Prostate gland (tissue), 2 donors: ENCODE data around the gene PC.
"Not testable (repeated sequence)": the region's sequence is repeated elsewhere in the genome, so short reads cannot be mapped to it uniquely, and the experiment has no call there.

ENCODE experiments used
- POLR2A ChIP-seq: fragments of 450-650 bp; IDR thresholded peaks from one replicate; pipeline ENCODE4 v1.6.1; 2016; ENCODE audit warnings: antibody characterized with exemption, mild to moderate bottlenecking
- POLR2AphosphoS5 ChIP-seq: sonication (generic); formaldehyde crosslinking; IDR thresholded peaks from one replicate; pipeline ENCODE4 v1.6.1; 2017; ENCODE audit warnings: antibody characterized with exemption
- TF ChIP-seq, protein P1 (sequence below), 4 experiments: fragments of 200-600 bp in 2 of 4; fragments of 450-650 bp in 2 of 4; sonication (generic) in 2 of 4; IDR thresholded peaks; 1 replicate in 3 of 4; 2 replicates in 1 of 4; pipeline ENCODE4 v1.5.1; 2016 to 2019; ENCODE audit warnings: antibody characterized with exemption in 4 of 4, mild to moderate bottlenecking in 2 of 4, moderate library complexity in 2 of 4

GRCh38 chr11:66961691-66962213 lies 3.6 kb upstream of the PC start:
- TF ChIP-seq POLR2A, POLR2AphosphoS5: not testable (repeated sequence)
- TF ChIP-seq, protein P1, sequence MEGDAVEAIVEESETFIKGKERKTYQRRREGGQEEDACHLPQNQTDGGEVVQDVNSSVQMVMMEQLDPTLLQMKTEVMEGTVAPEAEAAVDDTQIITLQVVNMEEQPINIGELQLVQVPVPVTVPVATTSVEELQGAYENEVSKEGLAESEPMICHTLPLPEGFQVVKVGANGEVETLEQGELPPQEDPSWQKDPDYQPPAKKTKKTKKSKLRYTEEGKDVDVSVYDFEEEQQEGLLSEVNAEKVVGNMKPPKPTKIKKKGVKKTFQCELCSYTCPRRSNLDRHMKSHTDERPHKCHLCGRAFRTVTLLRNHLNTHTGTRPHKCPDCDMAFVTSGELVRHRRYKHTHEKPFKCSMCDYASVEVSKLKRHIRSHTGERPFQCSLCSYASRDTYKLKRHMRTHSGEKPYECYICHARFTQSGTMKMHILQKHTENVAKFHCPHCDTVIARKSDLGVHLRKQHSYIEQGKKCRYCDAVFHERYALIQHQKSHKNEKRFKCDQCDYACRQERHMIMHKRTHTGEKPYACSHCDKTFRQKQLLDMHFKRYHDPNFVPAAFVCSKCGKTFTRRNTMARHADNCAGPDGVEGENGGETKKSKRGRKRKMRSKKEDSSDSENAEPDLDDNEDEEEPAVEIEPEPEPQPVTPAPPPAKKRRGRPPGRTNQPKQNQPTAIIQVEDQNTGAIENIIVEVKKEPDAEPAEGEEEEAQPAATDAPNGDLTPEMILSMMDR (IDR thresholded peaks at IDR 0.05), result not testable (repeated sequence)
